SK-N-SH treated with all-trans-retinoic acid at 6 μM for 48 hours (cell line): ENCODE measurements around the gene PTPN6.

Experiments
- CSRNP3 ChIP-seq: fragments of 250-450 bp; sonication (Bioruptor Pico); IDR thresholded peaks from 2 replicates; pipeline ENCODE4 v1.5.1; 2021; ENCODE audit warnings: mild to moderate bottlenecking, moderate library complexity
- ESRRG ChIP-seq: fragments of 250-450 bp; sonication (Bioruptor Pico); IDR thresholded peaks from 2 replicates; pipeline ENCODE4 v1.6.1; 2021; ENCODE audit warnings: mild to moderate bottlenecking
- GLIS3 ChIP-seq: fragments of 250-450 bp; sonication (Bioruptor Pico); IDR thresholded peaks from 2 replicates; pipeline ENCODE4 v1.5.0; 2020; ENCODE audit warnings: mild to moderate bottlenecking, moderate library complexity
- ISL1 ChIP-seq: fragments of 250-450 bp; sonication (Bioruptor Pico); IDR thresholded peaks from 2 replicates; pipeline ENCODE4 v2.1.2; 2022; ENCODE audit warnings: mild to moderate bottlenecking, moderate library complexity
- SNAI2 ChIP-seq: fragments of 250-450 bp; sonication (Bioruptor Pico); IDR thresholded peaks from 2 replicates; pipeline ENCODE4 v1.5.0; 2020; ENCODE audit warnings: mild to moderate bottlenecking, moderate library complexity
- ZFP3 ChIP-seq: fragments of 250-450 bp; sonication (Bioruptor Pico); IDR thresholded peaks from 2 replicates; pipeline ENCODE4 v1.5.0; 2020; ENCODE audit warnings: mild to moderate bottlenecking, moderate library complexity
- ZFP30 ChIP-seq: fragments of 450-650 bp; formaldehyde crosslinking; IDR thresholded peaks from 2 replicates; pipeline ENCODE4 v1.5.0; 2022; ENCODE audit warnings: mild to moderate bottlenecking, moderate library complexity

- TF ChIP-seq GLIS3 (CRISPR knock-in tag): no peak
- TF ChIP-seq ZFP30 (CRISPR knock-in tag): no peak
- no peak for TF ChIP-seq ESRRG (CRISPR knock-in tag)
- no peak for TF ChIP-seq ZFP3 (CRISPR knock-in tag)
- TF ChIP-seq CSRNP3 (CRISPR knock-in tag): no peak
- no peak for TF ChIP-seq SNAI2 (CRISPR knock-in tag)
- TF ChIP-seq ISL1 (CRISPR knock-in tag): no peak
Measured at GRCh38 chr12:6954316-6955107, 3.4 kb downstream of the PTPN6 start.
